BJ (cell line): ENCODE measurements around the gene ARHGEF4. TPM values are rescaled to one million over a fixed set of nuclear protein-coding genes. Genes with fewer than 3 reads are reported as not detected.

Experiments
- CTCF ChIA-PET: fragments of 350-600 bp; formaldehyde crosslinking; extraction: SDS; loops from one replicate; lab custom pipeline; 2021; ENCODE audit warnings: antibody characterized with exemption, inconsistent platforms; lab: Yijun Ruan, JAX
- POLR2A ChIA-PET: fragments of 300-600 bp; sonication (Branson Sonifier 250); formaldehyde crosslinking; extraction: SDS; loops from one replicate; lab custom pipeline; 2021; ENCODE audit warnings: antibody characterized with exemption; lab: Charles Lee
- DNase-seq: peaks from one replicate; pipeline ENCODE4 v3.0.0-alpha.2; 2011; ENCODE audit warnings: low read depth
- H3K27me3 ChIP-seq: 2 replicates; pipeline ENCODE4 v1.6.0; 2011; ENCODE audit warnings: low read length; ENCODE audit not compliant: control insufficient read depth, insufficient read depth
- H3K36me3 ChIP-seq: 2 replicates; pipeline ENCODE4 v1.5.1; 2011; ENCODE audit warnings: low read length; ENCODE audit not compliant: control insufficient read depth, insufficient read depth
- H3K4me3 ChIP-seq: 2 replicates; pipeline ENCODE4 v1.5.1; 2011; ENCODE audit warnings: low read depth, mild to moderate bottlenecking, control low read depth, low read length
- polyA plus RNA-seq: library from polyadenylated mRNA; depleted of rRNA; stranded (reverse); fragments of >200 nt; gene quantifications from 2 replicates; pipeline ENCODE4 v1.2.3, GENCODE V29; 2011
- TF ChIP-seq, protein P1 (sequence below): IDR thresholded peaks from 2 replicates; pipeline ENCODE4 v1.5.1; 2011; ENCODE audit warnings: low read depth, mild to moderate bottlenecking, control low read depth, inconsistent platforms, low read length, moderate library complexity; ENCODE audit not compliant: insufficient read depth

The ARHGEF4 gene
- polyA plus RNA-seq, 1 experiment, result 15.1 TPM

DNA sequence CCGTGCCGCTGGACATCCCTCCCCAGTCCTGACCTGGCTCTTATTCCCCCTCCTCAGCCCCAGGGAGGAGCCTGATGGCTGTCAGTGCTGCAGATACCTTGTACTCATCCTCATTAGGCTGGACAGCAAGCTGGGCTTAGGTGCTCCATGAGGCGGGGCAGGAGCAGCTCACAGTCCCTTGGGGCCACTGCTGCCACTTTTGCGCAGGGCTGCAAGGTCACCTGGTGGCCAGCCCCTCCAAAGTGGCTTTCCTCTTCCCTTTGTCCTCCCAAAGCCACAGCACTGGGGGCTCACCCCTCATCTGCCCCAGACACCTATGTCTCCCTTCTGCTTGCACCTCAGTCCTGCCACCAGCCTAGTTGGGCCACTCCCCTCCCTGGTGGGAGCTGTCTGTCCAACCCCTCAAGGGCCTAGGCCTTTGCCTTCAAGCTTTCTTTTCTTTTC is 195.7 kb downstream of the ARHGEF4 start:
- no peak for DNase-seq
- TF ChIP-seq, protein P1, sequence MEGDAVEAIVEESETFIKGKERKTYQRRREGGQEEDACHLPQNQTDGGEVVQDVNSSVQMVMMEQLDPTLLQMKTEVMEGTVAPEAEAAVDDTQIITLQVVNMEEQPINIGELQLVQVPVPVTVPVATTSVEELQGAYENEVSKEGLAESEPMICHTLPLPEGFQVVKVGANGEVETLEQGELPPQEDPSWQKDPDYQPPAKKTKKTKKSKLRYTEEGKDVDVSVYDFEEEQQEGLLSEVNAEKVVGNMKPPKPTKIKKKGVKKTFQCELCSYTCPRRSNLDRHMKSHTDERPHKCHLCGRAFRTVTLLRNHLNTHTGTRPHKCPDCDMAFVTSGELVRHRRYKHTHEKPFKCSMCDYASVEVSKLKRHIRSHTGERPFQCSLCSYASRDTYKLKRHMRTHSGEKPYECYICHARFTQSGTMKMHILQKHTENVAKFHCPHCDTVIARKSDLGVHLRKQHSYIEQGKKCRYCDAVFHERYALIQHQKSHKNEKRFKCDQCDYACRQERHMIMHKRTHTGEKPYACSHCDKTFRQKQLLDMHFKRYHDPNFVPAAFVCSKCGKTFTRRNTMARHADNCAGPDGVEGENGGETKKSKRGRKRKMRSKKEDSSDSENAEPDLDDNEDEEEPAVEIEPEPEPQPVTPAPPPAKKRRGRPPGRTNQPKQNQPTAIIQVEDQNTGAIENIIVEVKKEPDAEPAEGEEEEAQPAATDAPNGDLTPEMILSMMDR, result no peak
- no peaks in the 10 kb centered on the region for H3K36me3 ChIP-seq
- H3K27me3 ChIP-seq, result no peaks in the 10 kb centered on the region
- ChIA-PET CTCF (no interaction called here), POLR2A (no interaction called here)
- H3K4me3 ChIP-seq, result no peak overlapping the region

DNA sequence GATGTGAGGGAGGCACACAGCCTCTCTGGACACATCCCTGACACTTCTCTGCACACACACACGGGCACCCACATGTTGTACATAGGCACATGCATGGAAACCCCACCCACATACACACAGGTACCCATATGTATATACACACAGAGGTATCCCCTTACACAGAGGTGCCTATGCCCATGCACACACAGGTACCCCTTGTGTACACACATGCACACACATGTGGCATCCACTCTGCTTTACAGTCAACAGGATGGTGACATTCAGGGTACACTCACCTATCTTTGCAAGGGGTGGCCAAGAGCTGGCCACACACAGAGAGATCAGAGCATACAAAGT is 197.0 kb downstream of the ARHGEF4 start:
- ChIA-PET POLR2A (interaction anchor here (0.6 kb wide), 1 partner anchor 55 kb away, joined by 8 read pairs; no protein-coding TSS in a partner anchor), CTCF (no interaction called here)
- Histone ChIP-seq H3K27me3 (no peaks in the 10 kb centered on the region), H3K4me3 (no peak overlapping the region), H3K36me3 (no peaks in the 10 kb centered on the region)
- DNase-seq, result no peak
- TF ChIP-seq, protein P1, result no peak

DNA sequence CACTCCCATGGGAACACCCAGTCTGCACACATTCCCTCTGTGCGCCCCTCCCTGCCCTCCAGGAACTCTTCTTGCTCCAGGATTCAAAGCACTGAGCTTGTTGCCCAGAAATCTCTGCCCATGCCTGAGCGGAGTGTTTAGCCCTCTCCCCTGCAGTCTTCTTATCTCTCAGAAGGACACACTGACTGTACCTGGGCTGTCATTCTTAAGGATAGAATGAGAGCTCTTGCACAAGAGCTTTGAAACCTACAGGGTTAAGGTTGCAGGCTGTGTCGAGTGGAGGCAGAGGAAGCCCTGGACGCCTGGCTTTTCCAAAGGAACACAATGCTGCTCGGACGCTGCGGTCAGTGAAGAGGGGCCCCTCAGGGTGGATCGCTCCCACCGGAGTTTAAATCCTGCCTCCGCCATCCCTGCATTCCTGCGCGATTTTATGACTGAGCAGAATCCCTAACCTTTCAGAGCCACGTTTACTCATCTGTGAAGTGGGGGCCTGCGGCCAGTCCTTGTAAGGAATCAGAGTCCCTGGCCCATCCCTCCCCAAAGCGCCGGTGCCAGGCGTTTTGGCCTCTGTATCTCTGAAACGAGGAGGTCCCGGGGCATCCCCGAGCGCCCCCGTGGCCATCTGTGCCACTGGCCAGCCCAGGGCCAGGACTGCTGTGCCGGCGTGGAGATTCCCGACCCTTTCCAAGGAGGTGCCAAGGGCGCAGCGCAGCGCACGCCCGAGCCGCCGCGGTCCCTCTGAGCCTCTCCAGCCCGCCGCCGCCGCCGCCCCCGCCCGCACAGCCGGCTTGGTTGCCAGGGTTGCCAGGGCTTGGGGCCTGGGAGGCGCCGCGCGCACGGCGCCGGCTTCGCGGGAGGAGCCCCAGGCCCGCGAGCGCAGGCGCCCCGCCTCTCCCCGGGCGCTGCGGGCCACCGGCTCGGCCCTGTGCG is 197.7 kb downstream of the ARHGEF4 start:
- Histone ChIP-seq H3K36me3 (no peaks in the 10 kb centered on the region), H3K27me3 (no peaks in the 10 kb centered on the region), H3K4me3 (peak overlapping the region; percentile 47)
- no peak for DNase-seq
- ChIA-PET CTCF (no interaction called here), POLR2A (interaction anchor here (0.6 kb wide), 2 partner anchors 12 to 55 kb away, joined by 4 to 8 read pairs; no protein-coding TSS in a partner anchor)
- TF ChIP-seq, protein P1, result no peak

DNA sequence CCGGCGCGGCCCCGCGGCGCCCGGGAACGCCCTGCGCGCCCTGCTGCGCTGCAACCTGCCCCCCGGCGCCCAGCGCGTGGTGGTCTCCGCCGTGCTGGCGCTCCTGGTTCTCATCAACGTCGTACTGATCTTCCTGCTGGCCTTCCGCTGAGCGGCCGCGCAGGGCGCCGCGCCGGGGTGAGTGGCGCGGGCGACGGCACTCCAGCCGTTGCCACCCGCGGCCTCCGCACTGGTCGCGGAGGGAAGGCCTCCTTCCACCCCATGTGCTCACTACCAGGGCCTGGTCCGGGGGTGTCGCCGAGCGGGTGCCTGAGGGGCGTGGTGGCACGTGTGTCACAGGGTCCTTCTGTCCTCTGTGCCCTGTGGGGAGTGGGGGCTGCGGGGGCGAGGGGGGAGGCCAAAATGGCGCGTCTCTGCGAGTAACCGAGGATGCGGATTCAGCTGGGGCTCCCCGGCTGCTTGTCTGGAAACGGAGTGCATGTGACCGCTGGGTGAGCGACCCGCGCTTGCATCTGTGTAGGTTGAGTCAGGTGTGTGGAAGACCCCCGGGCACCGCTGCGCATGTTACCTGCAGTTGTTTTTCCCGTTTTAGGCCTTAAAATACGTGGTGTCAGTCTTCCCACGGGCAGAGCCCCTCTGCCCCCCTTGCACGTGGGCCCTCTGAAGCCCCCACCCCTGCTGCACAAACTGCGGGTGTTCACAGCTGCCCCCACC is 198.6 kb downstream of the ARHGEF4 start:
- Histone ChIP-seq H3K4me3 (peak overlapping the region; percentile 53), H3K36me3 (peaks cover under 1% of the 10 kb centered on the region; the same call in 1 of the 2 replicates), H3K27me3 (no peaks in the 10 kb centered on the region)
- TF ChIP-seq, protein P1, result no peak
- DNase-seq, result no peak
- ChIA-PET CTCF (no interaction called here), POLR2A (no interaction called here)

DNA sequence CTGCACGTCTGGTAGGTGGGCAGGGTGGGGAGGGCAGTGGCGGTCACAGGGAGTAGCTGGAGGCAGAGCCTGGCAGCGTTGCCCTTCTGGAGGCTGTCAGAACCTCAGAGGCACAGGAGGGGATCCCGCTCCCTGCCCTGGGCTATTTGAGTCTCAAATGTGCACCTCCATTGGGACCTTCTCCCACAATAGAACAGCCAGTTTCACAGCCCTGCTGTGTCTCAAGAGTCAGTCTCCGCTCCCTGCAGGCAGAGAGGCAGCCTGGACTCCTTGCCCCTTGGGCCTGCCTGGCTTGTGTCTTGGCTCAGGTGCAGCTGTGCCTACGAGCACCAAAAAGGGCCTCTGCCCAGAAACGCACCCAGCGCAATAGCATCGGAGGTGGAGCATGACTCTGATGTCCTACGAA is 199.1 kb downstream of the ARHGEF4 start:
- no peak for DNase-seq
- ChIA-PET CTCF (no interaction called here), POLR2A (no interaction called here)
- TF ChIP-seq, protein P1, result no peak
- Histone ChIP-seq H3K4me3 (peak overlapping the region; percentile 53), H3K36me3 (peaks cover 1% of the 10 kb centered on the region; the same call in 1 of the 2 replicates), H3K27me3 (no peaks in the 10 kb centered on the region)
